Endodermal cell (in vitro differentiated cells): ENCODE measurements around the gene TMUB2. TPM values are rescaled to one million over a fixed set of nuclear protein-coding genes. Genes with fewer than 3 reads are reported as not detected.

ENCODE experiments used
- DNase-seq: peaks from one replicate; pipeline ENCODE4 v3.0.0-alpha.2; 2017
- H3K27ac ChIP-seq: 2 replicates; pipeline ENCODE4 v1.5.1; 2013; ENCODE audit warnings: mild to moderate bottlenecking, low read depth, low read length, moderate library complexity
- H3K27me3 ChIP-seq: 2 replicates; pipeline ENCODE4 v1.6.1; 2013; ENCODE audit warnings: mild to moderate bottlenecking, low read length, moderate library complexity; ENCODE audit not compliant: insufficient read depth, control insufficient read depth, poor library complexity, severe bottlenecking
- H3K36me3 ChIP-seq: 2 replicates; pipeline ENCODE4 v1.7.0; 2013; ENCODE audit warnings: mild to moderate bottlenecking, low read length, moderate library complexity; ENCODE audit not compliant: control insufficient read depth, insufficient read depth
- H3K4me1 ChIP-seq: one replicate; pipeline ENCODE4 v1.7.0; 2013; ENCODE audit warnings: low read length; ENCODE audit not compliant: control insufficient read depth, insufficient read depth
- H3K4me3 ChIP-seq: 2 replicates; pipeline ENCODE4 v1.5.1; 2013; ENCODE audit warnings: mild to moderate bottlenecking, low read length, moderate library complexity
- H3K9ac ChIP-seq: 2 replicates; pipeline ENCODE4 v1.6.1; 2013; ENCODE audit warnings: mild to moderate bottlenecking, low read length, moderate library complexity; ENCODE audit not compliant: poor library complexity, severe bottlenecking; ENCODE audit errors: extremely low read depth
- H3K9me3 ChIP-seq: 2 replicates; pipeline ENCODE4 v1.6.1; 2013; ENCODE audit warnings: mild to moderate bottlenecking, low read length, moderate library complexity; ENCODE audit not compliant: control insufficient read depth
- H3K27ac Mint-ChIP-seq: 2 replicates; pipeline ENCODE4 v1.8.0; 2020; ENCODE audit warnings: mixed read lengths
- H3K27me3 Mint-ChIP-seq: 2 replicates; pipeline ENCODE4 v1.8.0; 2021; ENCODE audit warnings: mild to moderate bottlenecking, mixed read lengths; ENCODE audit not compliant: insufficient read depth
- H3K36me3 Mint-ChIP-seq: 2 replicates; pipeline ENCODE4 v1.8.0; 2020; ENCODE audit warnings: low read depth, mixed read lengths
- H3K4me1 Mint-ChIP-seq: 2 replicates; pipeline ENCODE4 v1.8.0; 2020; ENCODE audit warnings: mixed read lengths
- H3K4me3 Mint-ChIP-seq: 2 replicates; pipeline ENCODE4 v1.8.0; 2020; ENCODE audit warnings: mild to moderate bottlenecking, moderate library complexity, mixed read lengths
- H3K9me3 Mint-ChIP-seq: 2 replicates; pipeline ENCODE4 v1.8.0; 2020; ENCODE audit warnings: mild to moderate bottlenecking, mixed read lengths
- CTCF ChIP-seq: fragments of 200-600 bp; sonication (generic); conservative IDR thresholded peaks from 2 replicates; pipeline ENCODE4 v1.5.0; 2021; ENCODE audit warnings: antibody characterized with exemption, mild to moderate bottlenecking
- WGBS, 2 experiments: methylation state at CpG; one replicate each; pipeline versions ENCODE4 v1.1.5 to v1.1.7; 2013; ENCODE audit warnings: missing lambda C conversion rate in 2 of 2, mixed read lengths in 1 of 2; ENCODE audit not compliant: insufficient coverage in 1 of 2, insufficient read length in 1 of 2; 5-methylcytosine and 5-hydroxymethylcytosine counted together
- total RNA-seq, 2 donors: library from RNA; stranded (reverse); fragmentation: NEBNext Ultra II Directional in 1 of 2; extraction: Animal tissue kit (Norgen Biotek cat#: 25700) in 1 of 2; gene quantifications; 2 replicates in 1 of 2; 3 replicates in 1 of 2; pipeline ENCODE4 v1.2.1, GENCODE V29; 2021

TMUB2 gene
- total RNA-seq, 2 donors from 2014 or later, result 28.8 to 33.1 TPM

GRCh38 chr17:44197980-44198720 lies 11.4 kb downstream of the TMUB2 start:
- WGBS, 2 experiments, result 78 to 87% methylated on average over 5 to 11 of the region's 11 CpGs
- Histone ChIP-seq H3K4me3 (peak overlapping the region; percentile 90), H3K36me3 (peaks cover 45% of the 10 kb centered on the region), H3K9me3 (no peaks in the 10 kb centered on the region), H3K9ac (peak overlapping the region; percentile 79), H3K27me3 (no peaks in the 10 kb centered on the region), H3K27ac (peak overlapping the region; percentile 90), H3K4me1 (peaks cover 18% of the 10 kb centered on the region)
- H3K4me1 Mint-ChIP-seq, result peaks cover 30% of the 10 kb centered on the region
- peak overlapping the region; percentile 82 for H3K27ac Mint-ChIP-seq
- TF ChIP-seq CTCF, result peak; percentile 16
- no peaks in the 10 kb centered on the region for H3K27me3 Mint-ChIP-seq
- no peaks in the 10 kb centered on the region for H3K9me3 Mint-ChIP-seq
- H3K36me3 Mint-ChIP-seq, result peaks cover 42% of the 10 kb centered on the region
- H3K4me3 Mint-ChIP-seq, result peak overlapping the region; percentile 71
- no peak for DNase-seq

- peaks cover 37% of the 10 kb centered on the region for H3K4me1 Mint-ChIP-seq
- DNase-seq, result peak; percentile 93
- peak overlapping the region; percentile 90 for H3K4me3 ChIP-seq
- H3K9ac ChIP-seq, result peak overlapping the region; percentile 79
- H3K27me3 Mint-ChIP-seq, result no peaks in the 10 kb centered on the region
- peaks cover 37% of the 10 kb centered on the region for H3K36me3 Mint-ChIP-seq
- H3K4me1 ChIP-seq, result peaks cover 18% of the 10 kb centered on the region
- H3K9me3 Mint-ChIP-seq, result no peaks in the 10 kb centered on the region
- TF ChIP-seq CTCF, result no peak
- no peaks in the 10 kb centered on the region for H3K27me3 ChIP-seq
- peak overlapping the region; percentile 78 for H3K4me3 Mint-ChIP-seq
- no peaks in the 10 kb centered on the region for H3K9me3 ChIP-seq
- peaks cover 38% of the 10 kb centered on the region for H3K36me3 ChIP-seq
- H3K27ac Mint-ChIP-seq, result no peak overlapping the region
- WGBS, 2 experiments, result 0% methylated on average over 57 of the region's 68 CpGs; no CpG with 5 or more reads in 1 of the 2 experiments
- peak overlapping the region; percentile 90 for H3K27ac ChIP-seq
Observed at GRCh38 chr17:44198721-44199552, 12.2 kb downstream of the TMUB2 start.

DNA sequence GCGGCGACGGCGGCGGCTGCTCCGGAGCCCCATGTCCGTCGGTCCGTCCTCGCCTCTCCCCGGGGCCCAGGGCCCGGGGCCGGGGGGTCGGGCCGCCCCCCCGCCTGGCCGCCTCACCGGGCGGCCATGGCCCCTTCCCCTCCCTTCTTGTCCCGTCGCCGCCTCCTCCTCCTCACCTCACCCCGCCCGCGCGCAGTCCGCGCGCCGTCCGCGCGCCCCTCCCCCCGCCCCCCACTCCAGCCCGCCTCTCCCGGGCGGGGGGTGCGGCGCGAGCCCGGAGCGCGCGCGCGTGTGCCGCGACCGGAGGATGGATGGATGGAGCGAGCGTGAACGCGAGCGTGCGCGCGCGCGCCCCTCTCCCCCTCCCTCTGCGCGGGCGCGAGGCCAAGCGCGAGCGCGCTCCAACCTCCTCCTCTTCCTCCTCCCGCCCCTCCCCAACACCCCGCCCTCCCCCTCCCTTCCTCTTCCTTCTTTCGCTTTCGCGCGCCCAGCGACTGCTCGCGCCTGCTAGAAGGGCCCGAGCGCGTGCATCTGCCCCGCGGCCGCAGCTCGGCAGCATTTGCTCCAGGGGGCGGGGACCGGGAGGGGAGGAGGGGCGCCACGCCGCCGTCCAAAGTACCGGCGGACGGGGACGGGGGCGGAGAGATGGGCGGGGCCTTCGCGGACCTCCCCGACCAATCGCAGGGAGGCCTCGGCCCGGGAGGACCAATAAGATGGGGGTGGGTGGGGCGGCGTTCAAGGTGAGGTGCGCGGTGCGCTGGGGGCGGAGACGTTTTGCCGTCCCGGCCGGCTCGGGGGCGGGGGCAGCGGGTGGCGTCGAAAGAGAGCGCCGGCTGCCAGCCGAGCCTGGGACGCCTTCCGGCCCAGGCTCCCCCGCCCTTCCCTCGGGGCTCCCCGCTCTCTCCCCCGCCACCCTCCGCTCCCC lies 13.0 kb downstream of the TMUB2 start, which contains the start of gene ATXN7L3:
Gene ATXN7L3 (minus strand): TSS at position 332 of the 925 bp plus-strand sequence. CDS start 1,814 bp downstream, outside the sequence.
- Mint-ChIP-seq H3K4me1 (peaks cover 39% of the 10 kb centered on the region), H3K4me3 (peak within 1 kb of the TSS; percentile 78), H3K36me3 (peaks cover 29% of the 10 kb centered on the region), H3K9me3 (no peaks in the 10 kb centered on the region), H3K27ac (peak within 1 kb of the TSS; percentile 98), H3K27me3 (no peaks in the 10 kb centered on the region)
- H3K4me3 ChIP-seq, result peak within 1 kb of the TSS; percentile 90
- peaks cover 18% of the 10 kb centered on the region for H3K4me1 ChIP-seq
- H3K27me3 ChIP-seq, result no peaks in the 10 kb centered on the region
- H3K9ac ChIP-seq, result peak within 1 kb of the TSS; percentile 79
- peak within 1 kb of the TSS; percentile 90 for H3K27ac ChIP-seq
- DNase-seq, result peak; percentile 100
- no peaks in the 10 kb centered on the region for H3K9me3 ChIP-seq
- H3K36me3 ChIP-seq, result peaks cover 29% of the 10 kb centered on the region
- no peak for TF ChIP-seq CTCF
- 0 to 1% methylated on average over 15 to 85 of the region's 126 CpGs for WGBS, 2 experiments
